ENCODE results near the gene SCARB2.
"Not testable (repeated sequence)": the region's sequence is repeated elsewhere in the genome, so short reads cannot be mapped to it uniquely, and the experiment has no call there.

SCARB2 gene

DNA sequence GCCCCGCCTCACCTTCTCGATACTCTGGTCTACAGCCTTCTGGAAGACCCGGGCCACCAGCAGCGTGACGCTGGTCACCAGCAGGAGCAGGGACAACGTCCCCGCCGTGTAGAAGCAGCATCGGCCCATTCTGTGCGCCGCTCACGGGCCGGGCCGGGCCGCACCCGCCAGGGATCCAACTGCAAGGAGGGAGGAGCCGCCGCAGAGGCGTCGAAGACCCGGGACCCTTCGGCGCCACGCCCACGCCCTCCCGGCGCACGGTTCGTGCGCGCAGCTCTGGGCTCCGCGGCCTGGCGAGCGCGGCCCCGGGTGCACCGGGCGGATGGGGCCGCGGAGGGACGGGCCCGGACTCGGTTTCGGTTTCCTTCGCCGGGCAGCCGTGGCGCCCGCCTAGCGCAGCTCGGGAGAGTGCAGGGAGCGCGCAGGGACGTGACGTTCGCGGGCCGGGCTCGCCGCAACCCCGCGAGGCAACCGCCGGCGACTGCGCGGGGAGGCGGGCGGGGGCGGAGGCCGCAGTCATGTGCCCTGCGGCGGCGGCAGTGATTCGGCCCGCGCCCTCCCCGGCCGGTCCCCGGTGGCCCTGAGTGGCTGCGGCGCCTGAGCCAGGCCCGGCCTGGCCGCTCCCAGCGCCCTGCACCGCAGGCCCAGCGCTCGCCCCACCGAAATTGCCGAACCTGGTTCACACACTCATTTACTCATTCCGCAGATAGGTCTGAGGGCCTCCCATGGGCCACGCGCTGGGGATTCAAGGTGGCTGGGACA is at the start of gene SCARB2:
Gene SCARB2, minus strand, starts transcription at position 410 of the 762 bp plus-strand sequence. Its CDS starts 281 bp downstream, at position 129.
- peak in 1 of 2 donors; percentile 44 for DNase-seq (ENCODE audit: low read depth in 2 of 2, low spot score in 1 of 2)

GRCh38 chr4:76260571-76260970 is 46.9 kb upstream of the SCARB2 start:
- DNase-seq (ENCODE audit: low read depth in 2 of 2, low spot score in 1 of 2) = no peak

DNA sequence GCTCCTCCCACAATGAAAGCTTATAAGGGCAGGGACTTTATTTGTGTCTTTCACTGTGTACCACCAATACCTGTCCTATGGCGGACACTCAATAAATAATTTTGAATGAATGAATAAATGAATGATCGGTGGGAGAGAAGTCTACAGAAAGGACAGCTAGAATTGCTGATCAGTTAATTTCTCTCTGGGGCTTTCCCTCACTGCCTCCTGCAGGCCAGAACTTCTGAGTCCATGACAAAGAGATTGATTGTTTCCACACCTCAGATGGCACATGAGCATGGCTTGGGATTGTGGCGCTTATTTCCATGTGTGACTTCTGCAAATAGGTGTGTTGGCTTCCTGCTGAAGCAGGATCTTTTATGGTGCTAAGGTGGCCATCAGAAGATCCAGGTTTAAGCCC is 44.2 kb upstream of the SCARB2 start:
- DNase-seq (ENCODE audit: low read depth in 2 of 2, low spot score in 1 of 2) = no peak

DNA sequence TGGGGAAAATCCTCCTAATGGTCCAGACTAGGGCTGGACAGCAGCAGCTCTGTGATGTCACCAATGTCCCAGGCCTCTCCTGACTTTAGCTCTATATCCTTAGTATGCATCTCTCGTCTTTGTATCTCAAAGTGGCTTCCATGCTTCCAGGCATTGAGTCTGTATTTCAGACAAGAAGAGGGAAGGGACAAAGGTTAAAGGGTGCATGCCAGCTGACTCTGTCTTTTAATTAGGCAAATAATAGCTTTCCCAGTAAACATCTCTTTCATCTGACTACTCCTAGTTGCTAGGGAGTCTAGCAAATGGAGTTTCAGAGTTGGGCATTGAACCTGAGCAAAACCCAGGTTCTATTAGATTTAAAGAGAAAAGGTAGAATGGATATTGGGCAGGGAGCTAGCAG is 43.3 kb upstream of the SCARB2 start:
- DNase-seq (ENCODE audit: low read depth in 2 of 2, low spot score in 1 of 2) = no peak

DNA sequence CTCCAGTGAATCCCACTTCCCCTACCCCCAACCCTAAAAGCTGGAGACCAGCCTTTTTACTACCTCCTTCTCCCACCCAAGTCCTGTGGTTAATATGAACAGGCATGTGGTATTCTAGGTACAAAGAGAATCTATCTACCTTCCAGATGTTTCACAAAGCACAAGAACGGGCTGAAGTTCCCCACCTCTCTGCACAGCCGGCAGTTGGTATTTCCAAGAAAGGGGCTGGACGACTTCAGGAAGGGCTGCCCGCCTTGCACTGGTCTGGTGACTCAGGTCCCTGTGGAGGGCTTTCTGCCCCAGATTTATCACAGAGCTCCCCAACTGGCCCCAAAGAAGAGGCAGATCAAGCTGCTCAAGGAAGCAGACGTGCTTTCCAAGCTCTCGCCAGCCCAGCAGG is 42.4 kb upstream of the SCARB2 start:
- no peak for DNase-seq (ENCODE audit: low read depth in 2 of 2, low spot score in 1 of 2)

GRCh38 chr4:76253511-76253910 is 39.9 kb upstream of the SCARB2 start:
- no peak for DNase-seq (ENCODE audit: low read depth in 2 of 2, low spot score in 1 of 2)

DNA sequence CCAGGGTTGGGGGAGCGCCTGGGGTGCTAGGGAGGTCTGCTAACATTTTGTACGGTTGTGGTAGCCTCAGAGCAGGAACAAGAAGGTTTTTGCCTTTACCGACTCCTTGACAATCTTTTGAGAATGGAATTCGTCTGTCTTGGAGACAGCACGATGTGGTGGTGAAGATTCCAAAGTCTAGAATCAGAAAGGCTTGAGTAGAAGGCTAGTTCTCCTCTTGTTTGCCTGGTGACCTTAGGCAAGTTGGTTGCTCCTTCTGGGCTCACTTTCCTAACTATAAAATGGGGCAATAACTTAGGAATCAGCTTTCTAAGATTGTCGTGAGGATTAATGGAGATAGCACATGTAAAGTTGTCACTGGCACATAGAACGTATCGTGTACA is 38.6 kb upstream of the SCARB2 start:
- DNase-seq (ENCODE audit: low read depth in 2 of 2, low spot score in 1 of 2) = no peak

DNA sequence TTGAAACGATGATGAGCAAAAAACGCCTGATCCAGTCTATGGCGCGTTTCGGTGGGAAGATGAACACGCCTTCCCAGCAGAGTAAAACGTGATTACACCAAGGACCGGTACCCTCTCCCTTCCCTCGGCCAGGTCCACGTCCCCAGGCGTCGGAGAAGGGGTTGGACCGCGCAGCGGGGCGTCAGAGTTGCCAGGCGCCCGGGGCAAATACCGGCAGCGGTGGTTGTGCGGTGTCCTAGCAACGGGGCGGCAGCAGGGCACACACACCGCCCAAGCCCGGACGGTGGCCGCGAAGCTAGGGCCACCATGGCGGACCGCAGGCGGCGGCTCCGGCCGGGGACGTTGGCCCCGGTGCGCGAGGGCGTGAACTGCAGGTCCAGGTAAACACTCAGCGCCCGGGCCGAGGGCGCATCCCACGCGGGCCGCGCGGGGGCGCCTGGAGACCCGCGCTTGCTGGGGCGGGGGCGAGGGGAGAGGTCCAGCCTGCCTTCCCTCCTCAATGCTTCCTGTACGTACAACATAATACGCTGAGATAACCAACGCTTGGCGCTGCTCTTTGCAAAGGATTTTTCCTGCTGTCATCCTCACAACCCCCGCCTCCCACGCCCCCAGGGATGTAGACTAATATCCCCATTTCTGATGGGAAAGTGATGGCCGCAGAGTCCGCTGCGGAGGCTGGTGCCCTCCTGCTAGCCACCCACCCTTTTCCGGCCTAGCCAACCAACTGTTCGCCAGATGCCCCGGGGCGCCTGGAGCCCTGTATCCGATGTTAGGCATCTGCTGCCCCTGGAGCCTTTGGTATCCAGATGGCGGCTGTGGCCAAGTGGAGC is 38.0 kb upstream of the SCARB2 start, which contains the start of gene FAM47E:
Gene FAM47E, plus strand, starts transcription at position 281 of the 830 bp plus-strand sequence. Its CDS starts 26 bp downstream, at position 307.
- DNase-seq (ENCODE audit: low read depth in 2 of 2, low spot score in 1 of 2) = no peak

- no peak for DNase-seq (ENCODE audit: low read depth in 2 of 2, low spot score in 1 of 2)
These were observed 37.3 kb upstream of the SCARB2 start for GRCh38 chr4:76250962-76251361.

- no peak for DNase-seq (ENCODE audit: low read depth in 2 of 2, low spot score in 1 of 2)
These were observed 33.2 kb upstream of the SCARB2 start for GRCh38 chr4:76246852-76247251.

GRCh38 chr4:76246025-76246424 is 32.4 kb upstream of the SCARB2 start:
- DNase-seq (ENCODE audit: low read depth in 2 of 2, low spot score in 1 of 2) = no peak

DNA sequence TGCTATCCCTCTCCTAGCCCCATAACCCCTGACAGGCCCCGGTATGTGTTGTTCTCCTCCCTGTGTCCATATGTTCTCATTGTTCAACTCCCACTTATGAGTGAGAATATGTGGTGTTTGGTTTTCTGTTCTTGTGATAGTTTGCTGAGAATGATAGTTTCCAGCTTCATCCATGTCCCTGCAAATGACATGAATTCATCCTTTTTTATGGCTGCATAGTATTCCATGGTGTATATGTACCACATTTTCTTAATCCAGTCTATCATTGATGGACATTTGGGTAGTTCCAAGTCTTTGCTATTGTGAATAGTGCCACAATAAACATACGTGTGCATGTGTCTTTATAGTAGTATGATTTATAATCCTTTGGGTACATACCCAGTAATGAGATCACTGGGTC is 30.3 kb upstream of the SCARB2 start:
- DNase-seq (ENCODE audit: low read depth in 2 of 2, low spot score in 1 of 2) = not testable (repeated sequence)

DNA sequence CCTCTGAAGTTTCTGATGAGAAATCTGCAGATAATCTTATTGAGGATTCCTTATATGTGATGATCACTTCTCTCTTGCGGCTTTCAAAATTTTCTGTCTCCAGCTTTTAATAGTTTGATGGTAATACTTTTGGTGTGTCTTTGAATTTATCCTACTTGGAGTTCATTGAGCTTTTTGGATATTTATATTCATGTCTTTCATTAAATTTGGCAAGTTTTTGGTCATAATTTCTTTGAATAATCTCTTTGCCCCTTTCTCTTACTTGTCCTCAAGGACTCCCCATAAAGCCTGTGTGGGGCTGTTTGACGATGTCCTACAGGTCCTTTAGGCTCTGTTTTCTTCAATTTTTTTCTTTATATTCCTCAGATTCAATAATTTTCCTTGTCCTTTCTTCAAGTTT is 26.6 kb upstream of the SCARB2 start:
- DNase-seq (ENCODE audit: low read depth in 2 of 2, low spot score in 1 of 2) = no peak

GRCh38 chr4:76238701-76239100 is 25.1 kb upstream of the SCARB2 start:
- no peak for DNase-seq (ENCODE audit: low read depth in 2 of 2, low spot score in 1 of 2)

- no peak for DNase-seq (ENCODE audit: low read depth in 2 of 2, low spot score in 1 of 2)
These were observed 24.6 kb upstream of the SCARB2 start for GRCh38 chr4:76238236-76238635.

DNA sequence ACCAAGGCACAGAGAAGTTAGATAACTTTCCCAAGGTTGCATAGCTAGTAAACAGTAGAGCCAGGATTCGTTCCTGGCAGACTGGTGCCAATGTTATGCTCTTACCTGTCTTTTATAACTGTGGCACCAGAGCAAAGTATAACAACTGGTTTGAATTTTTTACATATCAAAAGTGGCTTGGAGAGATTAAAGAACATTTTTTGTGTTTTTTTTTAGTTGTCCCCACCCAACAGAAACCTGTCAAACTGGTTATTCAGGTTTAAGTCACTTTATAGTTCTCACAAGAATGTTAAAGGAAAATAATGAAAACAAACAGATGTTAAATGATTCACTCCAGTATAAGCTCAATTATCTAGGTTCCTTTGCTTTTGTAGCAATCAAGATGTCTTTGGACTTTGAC is 22.3 kb upstream of the SCARB2 start:
- no peak for DNase-seq (ENCODE audit: low read depth in 2 of 2, low spot score in 1 of 2)

DNA sequence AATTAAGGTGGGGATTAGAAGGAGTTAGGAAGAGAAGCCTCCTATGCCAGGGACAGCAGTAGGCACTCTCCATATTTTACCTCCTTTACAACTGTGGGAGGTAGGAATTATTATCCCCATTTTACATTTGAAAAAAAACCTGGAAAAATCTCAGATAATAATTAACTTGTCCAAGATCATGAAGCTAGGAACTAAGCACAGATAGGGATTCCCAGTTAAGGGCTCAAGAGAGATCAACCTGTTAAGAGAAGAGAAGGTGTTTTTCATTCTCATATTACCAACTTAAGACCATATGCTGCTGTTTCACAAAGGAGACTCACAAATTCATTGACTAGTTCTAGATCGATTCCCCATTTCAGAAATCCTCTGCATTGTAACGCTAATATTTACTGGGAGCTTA is 21.8 kb upstream of the SCARB2 start:
- no peak for DNase-seq (ENCODE audit: low read depth in 2 of 2, low spot score in 1 of 2)

DNA sequence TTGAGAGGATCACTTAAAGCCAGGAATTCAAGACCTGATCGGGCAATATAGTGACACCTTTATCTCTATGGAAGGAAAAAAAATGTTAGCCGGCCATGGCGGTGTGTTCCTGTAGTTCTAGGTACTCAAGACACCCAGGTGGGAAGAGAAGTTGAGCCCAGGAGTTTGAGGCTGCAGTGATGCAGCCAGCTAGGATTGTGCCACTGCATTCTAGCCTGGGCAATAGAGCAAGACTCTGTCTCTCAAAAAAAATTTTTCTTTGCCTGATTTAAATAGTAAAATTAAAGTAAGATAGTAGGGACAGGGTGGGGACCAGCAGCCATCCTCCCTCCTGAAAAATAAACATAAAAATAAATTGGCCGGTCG is 21.0 kb upstream of the SCARB2 start:
- DNase-seq (ENCODE audit: low read depth in 2 of 2, low spot score in 1 of 2) = no peak

- DNase-seq (ENCODE audit: low read depth in 2 of 2, low spot score in 1 of 2) = no peak
These were observed 20.5 kb upstream of the SCARB2 start for GRCh38 chr4:76233967-76234678.

DNA sequence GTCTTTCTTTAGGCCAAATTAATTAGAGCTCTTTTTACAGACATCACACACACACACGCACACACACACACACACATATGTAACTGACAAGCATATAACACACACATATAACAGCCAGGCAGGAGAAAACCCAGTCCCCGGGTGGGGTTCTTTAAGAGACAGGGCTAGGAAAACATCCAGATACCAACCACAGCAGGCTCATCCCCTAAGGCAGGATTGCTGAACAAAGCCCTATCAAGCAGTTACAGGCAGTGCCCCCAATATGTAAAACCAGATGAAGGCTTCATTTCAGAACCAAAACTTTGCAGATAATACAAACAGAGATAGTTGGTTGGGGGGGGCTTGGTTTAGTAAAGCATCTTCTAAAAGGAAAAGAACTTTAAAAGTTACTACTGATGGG is 19.9 kb upstream of the SCARB2 start:
- no peak for DNase-seq (ENCODE audit: low read depth in 2 of 2, low spot score in 1 of 2)

GRCh38 chr4:76233083-76233482 is 19.5 kb upstream of the SCARB2 start:
- no peak for DNase-seq (ENCODE audit: low read depth in 2 of 2, low spot score in 1 of 2)

DNA sequence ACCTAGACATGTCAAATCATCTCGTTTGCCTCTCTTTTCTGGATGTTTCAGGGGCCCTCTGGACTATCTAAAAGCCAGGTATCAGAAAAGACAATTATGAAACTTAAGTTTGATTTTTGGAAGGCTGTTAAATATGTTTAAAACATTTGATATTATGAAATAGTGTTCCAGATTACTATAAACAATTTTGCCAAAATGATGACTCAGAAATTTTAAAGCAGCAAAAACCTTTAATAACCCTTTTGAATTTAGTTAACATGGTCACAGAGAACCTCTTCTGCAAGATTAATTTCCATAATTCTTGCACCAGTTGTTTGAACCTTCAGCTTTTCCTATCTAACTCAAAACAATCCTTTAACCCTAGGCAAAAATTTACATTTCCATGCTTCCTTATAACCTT is 19.1 kb upstream of the SCARB2 start:
- no peak for DNase-seq (ENCODE audit: low read depth in 2 of 2, low spot score in 1 of 2)

All from stimulated activated CD8-positive, alpha-beta memory T cell treated with anti-CD3 and anti-CD28 coated beads, Interleukin-4, amount 100 ng/mL, for 4 hours (primary cell).